IMR-90 (cell line): ENCODE results near the gene APOBEC3H. TPM values are rescaled to one million over a fixed set of nuclear protein-coding genes. Genes with fewer than 3 reads are reported as not detected.

Source experiments
- ATAC-seq: fragments of 200-7000 bp; cut with Tn5 transposase; 2 replicates; pipeline ENCODE4 v1.9.1; 2020; ENCODE audit warnings: low read depth, mild to moderate bottlenecking, moderate library complexity
- BruUV-seq: library from RNA; stranded (reverse); fragments of 400-500 nt; replicated peaks from 2 replicates; lab custom pipeline; 2021; lab: Mats Ljungman, UMichigan
- CTCF ChIA-PET: fragments of 300-600 bp; formaldehyde crosslinking; extraction: SDS; loops from one replicate; lab custom pipeline; 2021; ENCODE audit warnings: antibody characterized with exemption; lab: Yijun Ruan, JAX
- POLR2A ChIA-PET: fragments of 300-600 bp; sonication (Branson Sonifier 250); formaldehyde crosslinking; loops from one replicate; lab custom pipeline; 2022; ENCODE audit warnings: antibody characterized with exemption; ENCODE audit not compliant: unreplicated experiment; lab: Charles Lee
- DNase-seq: peaks from one replicate; pipeline ENCODE4 v3.0.0; 2013
- H2AFZ ChIP-seq: replicated peaks from 2 replicates; pipeline ENCODE3; 2013; ENCODE audit warnings: low read length, mild to moderate bottlenecking; ENCODE audit not compliant: poor library complexity
- H2AK5ac ChIP-seq: 2 replicates; pipeline ENCODE4 v1.6.1; 2013; ENCODE audit warnings: low read depth, low read length, inconsistent platforms
- H2AK9ac ChIP-seq: replicated peaks from 2 replicates; pipeline ENCODE3; 2013; ENCODE audit warnings: mild to moderate bottlenecking, low read depth, low read length, moderate library complexity; ENCODE audit not compliant: poor library complexity
- H2BK120ac ChIP-seq: 2 replicates; pipeline ENCODE4 v1.6.1; 2013; ENCODE audit warnings: low read depth, low read length, inconsistent platforms
- H2BK15ac ChIP-seq: 3 replicates; pipeline ENCODE4 v1.6.1; 2013; ENCODE audit warnings: low read depth, low read length, inconsistent platforms
- H2BK20ac ChIP-seq: 2 replicates; pipeline ENCODE4 v1.6.1; 2013; ENCODE audit warnings: low read depth, mild to moderate bottlenecking, inconsistent platforms, low read length, moderate library complexity
- H2BK5ac ChIP-seq: 2 replicates; pipeline ENCODE4 v1.6.1; 2013; ENCODE audit warnings: mild to moderate bottlenecking, low read depth, low read length, inconsistent platforms; ENCODE audit not compliant: poor library complexity, severe bottlenecking
- H3K14ac ChIP-seq: replicated peaks from 2 replicates; pipeline ENCODE4 v1.6.1; 2013; ENCODE audit warnings: low read depth, low read length, inconsistent platforms
- H3K18ac ChIP-seq: 2 replicates; pipeline ENCODE4 v1.6.1; 2013; ENCODE audit warnings: low read depth, low read length, control low read depth
- H3K23ac ChIP-seq: 2 replicates; pipeline ENCODE4 v1.6.1; 2013; ENCODE audit warnings: low read depth, low read length, inconsistent platforms
- H3K27ac ChIP-seq: 2 replicates; pipeline ENCODE4 v1.5.1; 2013; ENCODE audit warnings: mild to moderate bottlenecking, control low read depth, low read length; ENCODE audit not compliant: insufficient read depth
- H3K27me3 ChIP-seq: 2 replicates; pipeline ENCODE4 v1.6.1; 2013; ENCODE audit warnings: low read length; ENCODE audit not compliant: control insufficient read depth, insufficient read depth
- H3K36me3 ChIP-seq: 2 replicates; pipeline ENCODE4 v1.6.1; 2013; ENCODE audit warnings: low read length, mixed read lengths; ENCODE audit not compliant: control insufficient read depth, insufficient read depth
- H3K4ac ChIP-seq: 2 replicates; pipeline ENCODE4 v1.6.1; 2013; ENCODE audit warnings: low read depth, low read length, inconsistent platforms
- H3K4me1 ChIP-seq: 2 replicates; pipeline ENCODE4 v1.6.1; 2013; ENCODE audit warnings: low read length, mixed read lengths; ENCODE audit not compliant: control insufficient read depth, insufficient read depth
- H3K4me2 ChIP-seq: 2 replicates; pipeline ENCODE4 v1.6.1; 2013; ENCODE audit warnings: low read depth, mild to moderate bottlenecking, control low read depth, low read length, moderate library complexity
- H3K4me3 ChIP-seq: 2 replicates; pipeline ENCODE4 v1.5.1; 2013; ENCODE audit warnings: low read depth, mild to moderate bottlenecking, control low read depth, low read length, moderate library complexity; ENCODE audit not compliant: insufficient read depth
- H3K56ac ChIP-seq: 2 replicates; pipeline ENCODE4 v1.6.1; 2013; ENCODE audit warnings: low read length, inconsistent platforms; ENCODE audit not compliant: insufficient read depth; ENCODE audit errors: extremely low read depth
- H3K79me1 ChIP-seq, 2 experiments: 2 replicates each; pipeline ENCODE4 v1.6.1; 2013; ENCODE audit warnings: low read length in 2 of 2, inconsistent platforms in 1 of 2, low read depth in 1 of 2
- H3K9ac ChIP-seq: 2 replicates; pipeline ENCODE4 v1.6.1; 2013; ENCODE audit warnings: low read depth, low read length, control low read depth
- H3K9me1 ChIP-seq: 2 replicates; pipeline ENCODE4 v1.6.1; 2013; ENCODE audit warnings: low read length, inconsistent platforms; ENCODE audit not compliant: insufficient read depth
- H3K9me3 ChIP-seq: 2 replicates; pipeline ENCODE4 v1.6.1; 2013; ENCODE audit warnings: low read length; ENCODE audit not compliant: control insufficient read depth, insufficient read depth
- H4K20me1 ChIP-seq: 2 replicates; pipeline ENCODE4 v1.6.1; 2013; ENCODE audit warnings: low read length, inconsistent platforms; ENCODE audit not compliant: insufficient read depth
- H4K5ac ChIP-seq: 2 replicates; pipeline ENCODE4 v1.6.1; 2013; ENCODE audit warnings: mild to moderate bottlenecking, low read depth, low read length, control low read depth
- H4K8ac ChIP-seq, 2 experiments: 2 replicates each; pipeline ENCODE4 v1.6.1; 2013; ENCODE audit warnings: low read depth in 2 of 2, low read length in 2 of 2, control low read depth in 1 of 2, inconsistent platforms in 1 of 2
- H4K91ac ChIP-seq: 2 replicates; pipeline ENCODE4 v1.6.1; 2013; ENCODE audit warnings: low read depth, low read length, inconsistent platforms; ENCODE audit not compliant: insufficient read depth
- FOS ChIP-seq: fragments of 150-350 bp; IDR thresholded peaks from 2 replicates; pipeline ENCODE4 v1.6.1; 2016; ENCODE audit warnings: low read depth, low read length
- RCOR1 ChIP-seq: IDR thresholded peaks from 2 replicates; pipeline ENCODE4 v1.6.1; 2012; ENCODE audit warnings: mild to moderate bottlenecking, low read length, improper control_type of control experiment; ENCODE audit not compliant: insufficient replicate concordance
- WGBS, 2 experiments: methylation state at CpG; one replicate each; pipeline versions ENCODE4 v1.1.5 to v1.1.7; 2013; ENCODE audit warnings: missing lambda C conversion rate in 2 of 2; ENCODE audit not compliant: insufficient read length in 1 of 2; ENCODE audit errors: extremely low coverage in 2 of 2; 5-methylcytosine and 5-hydroxymethylcytosine counted together
- dilution Hi-C: fragments of 300-500 bp; cut with HindIII; formaldehyde crosslinking; loops from one replicate; pipeline ENCODE4 v1.14.3; 2018; ENCODE audit warnings: low sequenced_read_pairs; ENCODE audit not compliant: unreplicated experiment
- in situ Hi-C: fragments of 300-500 bp; cut with MboI; formaldehyde crosslinking; loops from 3 replicates; pipeline ENCODE4 v1.14.3; 2019; ENCODE audit warnings: low sequenced_read_pairs, inconsistent platforms, mixed read lengths
- intact Hi-C: fragments of 100-400 bp; cut with micrococcal nuclease; formaldehyde crosslinking; loops from 2 replicates; pipeline ENCODE4 v1.10.0; 2022
- polyA plus RNA-seq, 3 experiments: library from polyadenylated mRNA; depleted of rRNA; stranded (reverse); fragments of >200 nt; gene quantifications; 2 replicates each; pipeline ENCODE4 v1.2.3, GENCODE V29; 2012; ENCODE audit warnings: low replicate concordance in 1 of 3
- total RNA-seq: library from RNA; depleted of rRNA; stranded (reverse); fragments of >200 nt; gene quantifications from 2 replicates; pipeline ENCODE4 v1.2.3, GENCODE V29; 2012

The APOBEC3H gene
- total and polyA plus RNA-seq, 2 of the 4 experiments (the other 2 are of a cell fraction) = 0.18 TPM; not detected in 1

DNA sequence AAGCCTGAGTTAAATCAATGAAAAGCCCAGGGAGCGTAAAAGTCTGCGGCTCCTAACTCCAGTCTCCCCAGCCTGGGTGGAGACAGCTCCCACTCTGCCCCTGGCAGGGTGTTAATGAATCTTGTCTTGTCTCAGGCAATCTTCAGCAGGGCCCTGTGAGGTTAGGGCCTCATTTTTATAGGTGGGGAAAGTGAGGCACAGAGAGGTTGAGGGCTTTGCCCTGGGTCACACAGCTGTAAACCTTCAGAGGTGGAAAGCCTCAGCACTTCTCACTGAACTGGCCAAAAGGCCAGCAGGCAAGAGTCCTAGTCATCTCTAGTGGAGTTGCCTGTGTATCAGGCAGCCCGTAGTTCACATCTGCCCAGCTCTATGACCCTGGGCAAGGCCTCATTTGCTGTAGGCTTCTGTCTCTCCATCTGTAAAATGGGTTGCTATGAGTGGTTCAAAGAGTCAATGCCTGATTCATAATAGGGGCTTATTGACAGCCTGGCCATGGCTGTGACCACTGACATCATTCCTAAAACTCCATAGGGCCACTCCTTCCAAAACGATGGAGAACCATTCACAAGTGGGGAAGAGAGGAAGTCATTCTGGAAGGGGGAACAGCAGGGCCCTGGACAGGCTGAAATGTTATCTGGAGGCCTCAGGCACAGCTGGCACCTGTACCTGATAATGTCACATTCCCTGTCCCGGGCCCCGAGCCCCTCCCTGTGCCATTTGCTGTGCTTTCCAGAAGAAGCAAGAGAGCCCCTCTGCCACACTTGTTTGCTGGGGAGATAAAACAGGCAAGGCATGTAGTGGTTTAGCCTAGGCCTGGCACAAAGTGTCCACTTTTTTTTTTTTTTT, 49.4 kb downstream of the APOBEC3H start:
- Histone ChIP-seq H3K9ac (peak overlapping the region; percentile 42), H2BK15ac (no peak overlapping the region), H2AK5ac (peak overlapping the region; percentile 1; the same call in 1 of the 2 replicates), H3K27ac (peak overlapping the region; percentile 62; the same call in 1 of the 2 replicates), H3K4ac (peak overlapping the region; percentile 40; the same call in 1 of the 2 replicates), H4K8ac (peak overlapping the region in 1 of 2 experiments; percentile 63; a peak in 2 of 4 replicates), H3K36me3 (0 out of 2 replicates have a peak, but pooled peaks cover 2% of the 10 kb centered on the region), H2AK9ac (peak overlapping the region; percentile 86), H3K56ac (no peak overlapping the region), H3K79me1 (no peaks in the 10 kb centered on the region; a peak in 1 of 4 replicates), H3K14ac (peak overlapping the region; percentile 56; the same call in 1 of the 2 replicates), H3K4me1 (peaks cover 7% of the 10 kb centered on the region), H2BK5ac (no peak overlapping the region), H2BK120ac (no peak overlapping the region), H4K91ac (no peak overlapping the region), H2AFZ (peak overlapping the region; percentile 93), H4K20me1 (no peaks in the 10 kb centered on the region), H3K9me3 (no peaks in the 10 kb centered on the region), H3K4me2 (peak overlapping the region; percentile 69), H3K4me3 (no peak overlapping the region), H3K18ac (no peak overlapping the region), H3K23ac (peak overlapping the region; percentile 48; the same call in 1 of the 2 replicates), H4K5ac (peak overlapping the region; percentile 30), H3K9me1 (no peaks in the 10 kb centered on the region), H2BK20ac (no peak overlapping the region), H3K27me3 (no peaks in the 10 kb centered on the region)
- CTCF ChIA-PET = no interaction called here
- POLR2A ChIA-PET = no interaction called here
- WGBS, 2 experiments = 70% methylated on average over 2 of the region's 6 CpGs; no CpG with 5 or more reads in 1 of the 2 experiments
- intact Hi-C loops (no loop called here), in situ Hi-C loops (no loop called here), dilution Hi-C loops (no loop called here)
- no peak for ATAC-seq
- DNase-seq = no peak
- TF ChIP-seq FOS = no peak
- TF ChIP-seq RCOR1 = no peak
- no TSS peak for BruUV-seq
